ELF-1 (cell line): ENCODE data around the gene MTF1.

Source experiments
- DNase-seq: peaks from one replicate; pipeline ENCODE4 v3.0.0-alpha.2; 2016; ENCODE audit warnings: low read depth, low spot score

Gene MTF1

DNA sequence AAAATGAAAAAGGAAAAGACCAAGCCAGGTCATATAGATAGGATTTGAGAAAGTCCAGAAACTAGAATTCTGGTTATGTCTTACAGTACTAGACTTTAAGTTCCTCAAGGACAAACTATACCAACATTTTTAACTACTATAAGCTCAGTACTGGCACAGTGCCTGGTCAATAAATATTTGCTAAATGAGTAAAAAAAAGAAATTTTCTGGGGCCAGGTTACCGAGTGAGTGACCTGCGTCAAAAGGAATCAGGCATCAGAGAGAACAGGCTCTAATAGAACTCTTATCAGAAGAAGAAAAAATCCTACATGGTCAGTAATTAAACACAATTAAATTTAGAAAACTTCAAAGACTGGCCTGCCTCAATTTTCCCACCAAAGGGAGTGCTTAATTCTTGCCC lies 27.6 kb downstream of the MTF1 start:
- no peak for DNase-seq

GRCh38 chr1:37831109-37831508 lies 28.3 kb downstream of the MTF1 start:
- no peak for DNase-seq

- no peak for DNase-seq
Observed at GRCh38 chr1:37828410-37829074, 30.9 kb downstream of the MTF1 start.

GRCh38 chr1:37825506-37825905 lies 33.9 kb downstream of the MTF1 start:
- no peak for DNase-seq

- DNase-seq: no peak
Observed at GRCh38 chr1:37824001-37824400, 35.4 kb downstream of the MTF1 start.

- DNase-seq: no peak
Observed at GRCh38 chr1:37822906-37823815, 36.2 kb downstream of the MTF1 start.

GRCh38 chr1:37821481-37821880 lies 37.9 kb downstream of the MTF1 start:
- no peak for DNase-seq

GRCh38 chr1:37817481-37817880 lies 41.9 kb downstream of the MTF1 start:
- DNase-seq: peak; percentile 35

DNA sequence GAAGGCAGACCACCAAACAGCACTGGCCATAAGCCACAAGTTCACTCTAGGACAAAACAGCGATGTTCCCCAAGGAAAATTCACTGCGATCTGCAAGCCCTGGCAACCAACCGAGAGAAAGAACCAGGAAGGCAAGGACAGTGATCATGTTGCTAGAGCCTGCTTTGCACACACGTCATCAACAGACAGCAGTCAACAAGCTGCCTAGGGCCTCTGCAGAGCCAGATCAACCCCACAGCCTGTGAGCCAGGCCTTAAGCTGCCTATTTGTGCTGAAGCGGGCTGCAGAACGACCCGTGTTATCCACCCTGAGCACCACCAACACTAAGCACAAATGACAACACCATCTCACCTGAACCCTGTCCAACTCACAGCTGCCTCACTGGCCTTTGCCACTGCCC lies 45.1 kb downstream of the MTF1 start:
- no peak for DNase-seq

DNA sequence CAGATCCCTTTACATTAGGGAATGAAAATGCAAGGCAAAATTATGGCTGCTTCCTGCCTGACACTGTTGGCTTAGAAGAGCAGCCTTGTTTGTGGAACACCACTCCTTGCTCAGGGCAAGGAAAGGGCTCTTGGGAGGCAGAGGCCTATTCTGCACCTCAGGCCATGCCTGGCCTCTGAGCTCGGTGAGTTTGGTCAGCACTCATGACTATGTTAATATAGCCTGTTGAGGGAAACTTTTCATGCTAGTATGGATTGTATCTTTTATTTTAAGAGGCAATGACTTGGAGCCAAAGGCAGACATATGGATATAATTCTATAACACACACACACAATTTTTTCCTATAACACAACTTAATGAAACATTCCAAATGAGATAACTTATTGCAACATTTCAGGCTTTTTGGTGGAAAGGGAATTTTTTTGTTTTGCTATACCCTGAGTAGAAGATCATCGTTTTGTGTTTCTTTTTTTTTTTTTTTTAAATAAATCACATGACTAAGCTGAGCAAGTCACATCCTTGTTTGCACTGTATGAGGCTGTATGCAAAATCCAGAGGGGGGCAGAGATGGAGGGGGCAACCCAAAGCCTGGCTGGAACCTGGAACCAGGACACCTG lies 45.8 kb downstream of the MTF1 start:
- DNase-seq: no peak

DNA sequence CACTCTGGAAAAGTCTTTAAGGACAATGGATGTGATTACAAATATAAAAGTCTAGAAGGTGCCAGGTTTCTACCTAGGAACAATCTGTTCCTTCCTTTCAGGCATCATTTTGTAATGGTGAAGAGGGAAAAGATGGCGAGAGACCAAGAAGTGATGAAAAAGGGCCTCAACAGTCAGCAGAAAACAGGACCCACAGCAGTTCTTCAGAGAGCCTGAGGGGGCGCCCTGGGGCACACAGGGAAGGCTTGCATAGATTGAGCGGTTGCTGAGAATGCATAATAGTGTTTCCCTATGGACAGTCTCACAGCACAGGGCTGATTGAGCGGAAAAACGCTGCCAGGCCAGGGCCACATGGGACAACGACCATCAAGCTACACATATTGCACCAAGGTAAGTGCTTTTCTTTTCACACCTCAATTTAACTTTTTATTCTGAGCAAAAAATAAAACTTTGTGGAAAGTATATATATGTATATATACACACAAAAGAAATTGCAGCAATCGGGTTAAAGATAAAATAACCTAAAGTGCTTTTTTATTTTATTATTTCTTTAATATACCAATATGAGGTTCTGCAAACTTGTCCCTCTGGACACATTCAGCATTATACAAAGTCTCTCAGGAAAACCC lies 48.3 kb downstream of the MTF1 start:
- peak; percentile 83 for DNase-seq

- no peak for DNase-seq
Observed at GRCh38 chr1:37809942-37810341, 49.5 kb downstream of the MTF1 start.

DNA sequence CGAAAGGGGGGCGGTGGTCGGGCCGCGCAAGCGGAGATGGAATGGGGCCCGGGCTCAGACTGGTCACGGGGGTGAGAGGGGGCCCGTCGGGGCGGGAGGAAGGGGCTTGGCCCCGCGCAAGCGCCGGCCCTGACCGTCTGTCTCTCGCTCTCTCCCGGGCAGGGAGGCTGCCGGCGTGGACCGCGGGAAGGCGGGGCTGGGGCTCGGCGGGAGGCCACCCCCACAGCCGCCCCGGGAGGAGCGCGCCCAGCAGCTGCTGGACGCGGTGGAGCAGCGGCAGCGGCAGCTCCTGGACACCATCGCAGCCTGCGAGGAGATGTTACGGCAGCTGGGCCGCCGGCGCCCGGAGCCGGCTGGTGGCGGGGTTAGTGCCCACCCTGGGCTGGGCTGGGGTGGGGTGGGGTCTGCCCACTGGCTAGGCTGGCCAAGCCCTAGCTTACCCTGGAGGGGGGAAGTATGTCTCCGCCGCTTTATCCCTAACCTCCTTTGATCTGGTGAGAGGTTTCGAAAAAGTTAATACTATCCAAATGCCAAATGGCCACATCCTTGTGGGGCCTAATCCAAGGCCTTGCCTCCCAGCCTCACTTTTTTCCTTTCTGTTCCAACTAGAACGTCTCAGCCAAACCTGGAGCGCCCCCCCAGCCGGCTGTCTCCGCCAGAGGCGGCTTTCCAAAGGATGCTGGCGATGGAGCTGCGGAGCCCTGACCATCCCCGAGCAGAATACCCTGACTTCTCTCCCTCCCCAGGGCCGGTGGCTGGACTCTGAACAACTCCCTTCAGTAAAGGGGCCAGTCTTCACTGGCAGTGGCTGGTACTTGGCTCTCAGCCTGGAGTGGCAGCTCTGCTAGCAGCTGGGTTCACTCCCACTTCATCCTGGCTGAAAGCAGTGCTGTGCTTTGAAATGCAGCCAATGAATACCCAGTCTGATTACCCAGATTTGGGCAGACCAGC lies 50.7 kb downstream of the MTF1 start:
- DNase-seq: peak; percentile 74

DNA sequence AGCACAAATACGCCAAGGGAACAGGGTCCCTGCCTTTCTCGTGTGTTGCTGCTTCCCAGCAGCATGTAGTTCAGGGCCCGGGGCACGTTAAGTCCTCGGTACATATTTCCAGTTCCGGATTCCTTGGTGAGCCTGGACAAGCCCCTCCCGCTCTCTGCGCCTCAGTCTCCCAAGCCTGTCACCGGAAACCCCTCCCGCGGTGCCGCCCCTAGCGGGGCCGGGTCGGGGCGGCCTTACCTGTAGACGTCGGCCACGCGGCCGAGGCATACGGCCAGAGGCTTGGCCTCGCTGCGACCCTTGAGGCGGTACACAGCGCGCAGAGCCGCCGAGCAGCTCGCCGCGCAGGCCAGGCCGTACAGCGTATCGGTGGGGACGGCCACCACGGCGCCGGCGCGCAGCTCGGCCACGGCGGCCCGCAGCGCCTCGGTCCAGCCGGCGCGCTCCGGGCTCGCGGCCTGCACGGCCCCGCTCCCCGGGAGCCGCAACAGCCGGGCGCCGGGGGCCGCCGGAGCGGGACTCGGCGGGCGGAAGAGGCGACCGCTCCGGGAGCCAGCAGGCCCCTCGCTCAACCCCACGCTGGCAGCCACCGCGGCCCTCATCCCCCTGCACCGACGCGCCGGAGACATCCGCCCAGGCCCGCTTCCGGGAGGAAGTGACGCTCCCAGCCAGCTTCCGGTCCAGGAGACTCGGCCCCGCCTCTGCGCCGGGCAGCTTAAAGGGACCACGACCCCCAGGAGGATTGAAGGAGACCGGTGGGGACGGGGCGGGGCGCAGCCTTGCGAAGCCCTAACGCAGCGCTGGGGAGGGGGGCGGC lies 51.6 kb downstream of the MTF1 start, which contains the start of the genes C1orf122 and YRDC:
TSS of gene C1orf122 (plus strand) at position 236 of the 814 bp plus-strand sequence. CDS start 615 bp downstream, outside the sequence.
TSS of gene YRDC (minus strand) at position 654 of the 814 bp plus-strand sequence. CDS start at position 626, 28 bp downstream.
- DNase-seq: peak; percentile 94

DNA sequence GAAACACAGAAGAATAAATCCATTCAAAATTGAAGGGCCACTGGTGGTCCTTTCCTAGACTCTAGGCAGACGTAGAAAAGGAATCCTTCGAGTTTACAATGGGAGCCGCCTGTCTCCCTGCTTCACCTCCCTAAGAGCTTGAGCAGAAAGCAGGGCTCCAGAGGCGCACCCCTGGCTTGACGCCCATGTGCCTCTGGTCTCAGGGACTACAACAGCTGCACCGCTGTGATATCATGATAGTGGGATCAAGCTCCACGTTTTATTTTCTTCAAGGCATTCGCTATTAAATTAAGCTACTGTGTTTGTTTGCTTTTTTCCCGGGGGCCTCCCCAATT lies 52.2 kb downstream of the MTF1 start:
- no peak for DNase-seq

- DNase-seq: no peak
Observed at GRCh38 chr1:37802439-37802838, 57.0 kb downstream of the MTF1 start.

- DNase-seq: no peak
Observed at GRCh38 chr1:37797750-37798345, 61.5 kb downstream of the MTF1 start.

- peak; percentile 95 for DNase-seq
Observed at GRCh38 chr1:37795340-37796125, 63.9 kb downstream of the MTF1 start.
